GM10847 (cell line): ENCODE results near the gene FERMT3.

Experiments
- POLR2A ChIP-seq: IDR thresholded peaks from 2 replicates; pipeline ENCODE4 v1.6.1; 2011; ENCODE audit not compliant: insufficient read length; ENCODE audit errors: extremely low read depth

Gene FERMT3

GRCh38 chr11:64208086-64208795 is 1.7 kb downstream of the FERMT3 start:
- TF ChIP-seq POLR2A, result no peak

GRCh38 chr11:64208796-64209562 is 2.5 kb downstream of the FERMT3 start:
- no peak for TF ChIP-seq POLR2A

GRCh38 chr11:64209563-64209843 is 3.0 kb downstream of the FERMT3 start:
- no peak for TF ChIP-seq POLR2A

- TF ChIP-seq POLR2A, result no peak
Observed at GRCh38 chr11:64210301-64211020, 3.9 kb downstream of the FERMT3 start.

GRCh38 chr11:64211181-64211872 is 4.8 kb downstream of the FERMT3 start:
- no peak for TF ChIP-seq POLR2A

DNA sequence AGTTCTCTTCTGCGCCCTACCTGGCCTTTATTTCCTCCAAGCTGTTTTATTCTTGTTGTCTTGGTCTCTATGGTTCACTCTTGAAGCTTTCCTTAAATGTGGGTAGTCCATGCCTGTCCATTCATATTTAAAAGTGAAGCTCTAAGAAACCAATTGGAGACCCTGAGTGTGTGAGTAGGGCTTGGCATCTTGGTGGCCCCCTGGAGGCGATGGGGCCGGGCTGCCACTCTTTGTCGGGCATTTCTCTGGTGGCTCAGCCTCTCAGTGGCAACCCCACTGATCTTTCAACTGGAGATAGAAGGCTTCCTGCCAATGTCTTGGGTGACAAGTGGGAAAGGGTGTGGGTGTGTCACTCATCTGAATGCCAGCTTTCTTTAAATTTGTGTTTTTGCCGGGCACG is 10.4 kb downstream of the FERMT3 start:
- TF ChIP-seq POLR2A, result no peak

DNA sequence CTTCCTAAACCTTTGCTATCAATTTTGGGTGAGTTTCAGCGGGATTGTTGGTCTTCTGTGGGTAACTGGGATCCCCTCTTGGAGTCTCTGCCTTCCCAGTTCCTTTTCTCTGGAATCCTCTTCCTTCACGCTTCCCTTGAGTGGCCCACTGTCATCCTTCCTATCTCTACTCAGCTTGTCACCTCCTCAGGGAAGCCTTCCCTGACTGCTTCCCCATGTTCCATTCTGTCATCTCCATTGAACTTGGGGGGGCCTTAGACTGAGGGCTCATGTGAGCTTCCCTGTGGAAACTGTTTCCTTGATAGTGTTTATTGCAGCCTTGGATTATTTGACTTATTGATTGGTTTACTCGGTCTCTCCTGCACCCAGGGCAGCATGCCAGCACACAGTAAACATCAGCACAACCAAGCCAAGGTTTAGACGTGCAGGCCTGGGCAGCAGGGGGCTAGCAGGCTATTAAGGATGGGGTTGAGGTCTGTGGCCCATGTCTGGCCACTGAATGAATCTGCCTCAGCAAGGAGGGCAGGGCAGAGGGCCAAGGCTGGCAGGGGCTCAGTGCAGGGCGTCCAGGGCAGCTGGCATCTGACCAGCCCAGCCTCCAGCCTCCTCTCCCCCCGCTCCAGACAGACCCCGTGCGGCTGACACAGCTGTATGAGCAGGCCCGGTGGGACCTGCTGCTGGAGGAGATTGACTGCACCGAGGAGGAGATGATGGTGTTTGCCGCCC is 12.3 kb downstream of the FERMT3 start:
- TF ChIP-seq POLR2A, result no peak

- no peak for TF ChIP-seq POLR2A
Observed at GRCh38 chr11:64219354-64219684, 12.8 kb downstream of the FERMT3 start.

- TF ChIP-seq POLR2A, result no peak
Observed at GRCh38 chr11:64219755-64220154, 13.2 kb downstream of the FERMT3 start.

DNA sequence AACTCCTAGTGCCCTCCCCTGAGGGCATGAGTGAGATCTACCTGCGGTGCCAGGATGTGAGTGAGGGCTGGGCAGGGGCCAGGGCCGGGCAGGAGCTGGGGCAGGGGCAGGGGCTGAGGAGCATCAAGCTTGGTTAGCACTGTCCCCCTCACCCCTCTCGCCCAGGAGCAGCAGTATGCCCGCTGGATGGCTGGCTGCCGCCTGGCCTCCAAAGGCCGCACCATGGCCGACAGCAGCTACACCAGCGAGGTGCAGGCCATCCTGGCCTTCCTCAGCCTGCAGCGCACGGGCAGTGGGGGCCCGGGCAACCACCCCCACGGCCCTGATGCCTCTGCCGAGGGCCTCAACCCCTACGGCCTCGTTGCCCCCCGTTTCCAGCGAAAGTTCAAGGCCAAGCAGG is 13.8 kb downstream of the FERMT3 start:
- TF ChIP-seq POLR2A, result no peak

- TF ChIP-seq POLR2A, result no peak
Observed at GRCh38 chr11:64220798-64221197, 14.3 kb downstream of the FERMT3 start.

DNA sequence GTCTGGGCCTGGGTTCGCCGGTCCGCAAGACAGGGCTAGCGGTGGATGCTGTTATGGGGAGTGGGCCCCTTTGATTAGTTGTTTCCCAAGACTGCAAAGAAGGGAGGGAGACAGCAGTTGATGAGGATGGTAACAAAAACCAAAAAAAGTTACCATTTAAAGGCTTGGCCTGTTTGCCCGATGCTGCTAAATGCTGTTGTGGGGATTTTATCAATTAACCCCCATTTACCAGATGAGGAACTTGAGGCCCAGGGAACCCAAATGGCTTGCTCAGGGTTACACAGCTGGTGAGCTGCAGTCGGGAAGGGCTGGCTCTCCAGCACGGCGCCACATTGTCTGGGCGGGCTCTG is 16.1 kb downstream of the FERMT3 start:
- no peak for TF ChIP-seq POLR2A

DNA sequence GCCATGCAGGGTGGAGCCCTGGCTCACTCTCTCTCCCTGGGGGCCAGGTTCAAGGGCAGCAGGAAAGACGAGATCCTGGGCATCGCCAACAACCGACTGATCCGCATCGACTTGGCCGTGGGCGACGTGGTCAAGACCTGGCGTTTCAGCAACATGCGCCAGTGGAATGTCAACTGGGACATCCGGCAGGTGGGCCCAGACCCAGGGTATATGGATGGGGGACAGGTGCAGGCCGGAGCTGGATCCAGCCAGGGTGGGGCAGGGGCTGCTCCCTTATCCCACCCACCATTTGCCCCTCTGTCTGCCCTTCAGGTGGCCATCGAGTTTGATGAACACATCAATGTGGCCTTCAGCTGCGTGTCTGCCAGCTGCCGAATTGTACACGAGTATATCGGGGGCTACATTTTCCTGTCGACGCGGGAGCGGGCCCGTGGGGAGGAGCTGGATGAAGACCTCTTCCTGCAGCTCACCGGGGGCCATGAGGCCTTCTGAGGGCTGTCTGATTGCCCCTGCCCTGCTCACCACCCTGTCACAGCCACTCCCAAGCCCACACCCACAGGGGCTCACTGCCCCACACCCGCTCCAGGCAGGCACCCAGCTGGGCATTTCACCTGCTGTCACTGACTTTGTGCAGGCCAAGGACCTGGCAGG is 16.6 kb downstream of the FERMT3 start:
- peak; percentile 13 for TF ChIP-seq POLR2A

- peak; percentile 23 for TF ChIP-seq POLR2A
Observed at GRCh38 chr11:64224151-64224890, 17.8 kb downstream of the FERMT3 start.
